K562 (cell line): ENCODE data around the gene MACF1. TPM values are rescaled to one million over a fixed set of nuclear protein-coding genes. Genes with fewer than 3 reads are reported as not detected.

Experiments
- C11orf30 ChIP-seq: fragments of 450-650 bp; IDR thresholded peaks from 2 replicates; pipeline ENCODE4 v1.6.1; 2016; ENCODE audit warnings: low read depth, mild to moderate bottlenecking
- CEBPG ChIP-seq, 3 experiments: fragments of 200-800 bp in 1 of 3; sonication (Bioruptor generic) in 1 of 3; sonication (generic) in 1 of 3; formaldehyde crosslinking in 1 of 3; IDR thresholded peaks in 2 of 3; conservative IDR thresholded peaks in 1 of 3; 2 replicates each; pipeline versions ENCODE4 v1.6.1 to v1.8.0; 2016 to 2022; ENCODE audit warnings: missing compliant biosample characterization in 2 of 3, missing genetic modification characterization in 2 of 3, mild to moderate bottlenecking in 1 of 3, missing genetic modification reagents in 1 of 3
- EZH2 ChIP-seq: IDR thresholded peaks from 2 replicates; pipeline ENCODE4 v1.6.1; 2012; ENCODE audit warnings: low read depth, mild to moderate bottlenecking, inconsistent platforms, low read length, borderline replicate concordance
- FOXK1 ChIP-seq: sonication (generic); formaldehyde crosslinking; IDR thresholded peaks from 2 replicates; pipeline ENCODE4 v1.8.0; 2022; ENCODE audit warnings: missing genetic modification reagents, mild to moderate bottlenecking, borderline replicate concordance
- HLTF ChIP-seq: fragments of 450-650 bp; IDR thresholded peaks from 2 replicates; pipeline ENCODE4 v1.6.1; 2016
- HNRNPLL ChIP-seq: fragments of 200-400 bp; formaldehyde crosslinking; IDR thresholded peaks from 2 replicates; pipeline ENCODE4 v1.6.1; 2017; ENCODE audit warnings: low read length, low read depth, mild to moderate bottlenecking; ENCODE audit not compliant: poor library complexity, severe bottlenecking
- KAT2B ChIP-seq: IDR thresholded peaks from one replicate; pipeline ENCODE4 v1.6.1; 2012; ENCODE audit warnings: low read depth, mild to moderate bottlenecking, control low read depth, inconsistent platforms, low read length, moderate library complexity
- MAFG ChIP-seq: fragments of 450-650 bp; conservative IDR thresholded peaks from 2 replicates; pipeline ENCODE4 v1.6.1; 2016; ENCODE audit warnings: missing genetic modification characterization, missing compliant biosample characterization
- MEIS2 ChIP-seq: fragments of 450-650 bp; IDR thresholded peaks from 2 replicates; pipeline ENCODE4 v1.6.1; 2014; ENCODE audit warnings: mild to moderate bottlenecking; ENCODE audit not compliant: partially characterized antibody
- MNT ChIP-seq, 2 experiments: fragments of 450-650 bp; conservative IDR thresholded peaks; 2 replicates each; pipeline ENCODE4 v1.6.1; 2017; ENCODE audit warnings: mild to moderate bottlenecking in 2 of 2, moderate library complexity in 2 of 2
- MTA1 ChIP-seq: fragments of 450-650 bp; IDR thresholded peaks from 2 replicates; pipeline ENCODE4 v1.6.1; 2017; ENCODE audit warnings: borderline replicate concordance
- MYC ChIP-seq, 2 experiments: fragments of 250-450 bp in 1 of 2; sonication (Bioruptor Pico) in 1 of 2; IDR thresholded peaks; 2 replicates each; pipeline versions ENCODE4 v1.5.1 to v1.6.1; 2012 to 2021; ENCODE audit warnings: low read depth in 2 of 2, borderline replicate concordance in 1 of 2, improper control_type of control experiment in 1 of 2, low read length in 1 of 2, mild to moderate bottlenecking in 1 of 2, moderate library complexity in 1 of 2
- NCOA6 ChIP-seq: fragments of 450-650 bp; IDR thresholded peaks from 2 replicates; pipeline ENCODE4 v1.6.1; 2017; ENCODE audit warnings: mild to moderate bottlenecking
- NKRF ChIP-seq: fragments of 450-650 bp; IDR thresholded peaks from 2 replicates; pipeline ENCODE4 v1.6.1; 2016; ENCODE audit warnings: borderline replicate concordance
- RFX7 ChIP-seq: fragments of 250-450 bp; sonication (Bioruptor Pico); IDR thresholded peaks from 2 replicates; pipeline ENCODE4 v1.5.1; 2021; ENCODE audit warnings: mild to moderate bottlenecking
- TAL1 ChIP-seq: fragments of 450-650 bp; IDR thresholded peaks from 2 replicates; pipeline ENCODE4 v1.6.1; 2016; ENCODE audit warnings: mild to moderate bottlenecking
- TCFL5 ChIP-seq: fragments of 250-450 bp; sonication (Bioruptor Pico); conservative IDR thresholded peaks from 2 replicates; pipeline ENCODE4 v1.6.1; 2021; ENCODE audit warnings: mild to moderate bottlenecking, moderate library complexity, matching md5 sums
- TEAD4 ChIP-seq, 2 experiments: sonication (generic) in 1 of 2; formaldehyde crosslinking in 1 of 2; IDR thresholded peaks; 2 replicates each; pipeline versions ENCODE4 v1.6.1 to v1.8.0; 2012 to 2022; ENCODE audit warnings: borderline replicate concordance in 1 of 2, inconsistent platforms in 1 of 2, low read length in 1 of 2, mild to moderate bottlenecking in 1 of 2, missing genetic modification reagents in 1 of 2
- THAP7 ChIP-seq: fragments of 250-450 bp; sonication (Bioruptor Pico); IDR thresholded peaks from 2 replicates; pipeline ENCODE4 v1.5.0; 2021
- TRIM24 ChIP-seq, 2 experiments: fragments of 450-650 bp; IDR thresholded peaks; 2 replicates each; pipeline ENCODE4 v1.6.1; 2016
- ZEB2 ChIP-seq: fragments of 450-650 bp; IDR thresholded peaks from 2 replicates; pipeline ENCODE4 v1.6.1; 2016
- polyA plus RNA-seq, 8 experiments: library from polyadenylated mRNA; depleted of rRNA in 4 of 8; stranded (reverse) in 5 of 8; unstranded in 3 of 8; fragments of >200 nt; fragmentation: Nextera tagmentation in 2 of 8; fragmentation: Illumina TruSeq in 1 of 8; extraction: Ambion mirVana in 2 of 8; extraction: Trizol in 1 of 8; gene quantifications; 2 replicates each; pipeline versions ENCODE4 v1.2.1 to v1.2.3, GENCODE V29; 2011 to 2014; ENCODE audit warnings: inconsistent platforms in 1 of 8, missing spikeins in 1 of 8
- total RNA-seq, 7 experiments: library from RNA; depleted of rRNA in 6 of 7; stranded (reverse); fragments of >200 nt in 6 of 7; fragmentation: Illumina TruSeq in 2 of 7; extraction: Trizol in 2 of 7; gene quantifications; 2 replicates each; pipeline versions ENCODE4 v1.2.1 to v1.2.3, GENCODE V29; 2011 to 2021; ENCODE audit warnings: low replicate concordance in 1 of 7
- TF ChIP-seq, protein P1 (sequence below): sonication (generic); IDR thresholded peaks from 2 replicates; pipeline ENCODE4 v1.6.1; 2016

The MACF1 gene
- total and polyA plus RNA-seq, 9 of the 15 experiments (the other 6 are each of a cell fraction or from before 2014, with no cell fraction given), result 13.2 to 232 (median 112) TPM

GRCh38 chr1:39195166-39196111, 9.1 kb upstream of the MACF1 start (continued):
- TF ChIP-seq MYC (IDR thresholded peaks at IDR 0.05; ENCODE audit: low read depth, low read length) (no peak), MYC (CRISPR knock-in tag; IDR thresholded peaks at IDR 0.05; ENCODE audit: borderline replicate concordance, low read depth) (no peak), TAL1 (peak; percentile 24), RFX7 (CRISPR knock-in tag) (no peak), HLTF (no peak), TEAD4 (IDR thresholded peaks at IDR 0.05; ENCODE audit: low read length) (peak; percentile 39; the same call in 1 of the 2 replicates), TEAD4 (CRISPR knock-in tag; IDR thresholded peaks at IDR 0.05; ENCODE audit: borderline replicate concordance) (no peak), THAP7 (CRISPR knock-in tag) (no peak), HNRNPLL (no peak), CEBPG (CRISPR knock-in tag; IDR thresholded peaks at IDR 0.05) (no peak), CEBPG (tag; conservative IDR thresholded peaks at IDR 0.05 in 1 of 2, IDR thresholded peaks at IDR 0.05 in 1 of 2) (0 out of 4 replicates have a peak, but pooled peaks of 1 of the 2 experiments have one; percentile 33), TCFL5 (CRISPR knock-in tag) (no peak), KAT2B (no peak), MEIS2 (peak; percentile 37), ZEB2 (0 out of 2 replicates have a peak, but pooled peaks have one; percentile 19), NCOA6 (no peak), MTA1 (peak; percentile 28; the same call in 1 of the 2 replicates), EZH2 (no peak), FOXK1 (CRISPR knock-in tag) (no peak), TRIM24 (IDR thresholded peaks at IDR 0.05) (no peak), C11orf30 (peak; percentile 62), MNT (conservative IDR thresholded peaks at IDR 0.05) (0 out of 4 replicates have a peak, but pooled peaks of 1 of the 2 experiments have one; percentile 7), NKRF (no peak), MAFG (tag) (0 out of 2 replicates have a peak, but pooled peaks have one; percentile 38)
- TF ChIP-seq, protein P1, sequence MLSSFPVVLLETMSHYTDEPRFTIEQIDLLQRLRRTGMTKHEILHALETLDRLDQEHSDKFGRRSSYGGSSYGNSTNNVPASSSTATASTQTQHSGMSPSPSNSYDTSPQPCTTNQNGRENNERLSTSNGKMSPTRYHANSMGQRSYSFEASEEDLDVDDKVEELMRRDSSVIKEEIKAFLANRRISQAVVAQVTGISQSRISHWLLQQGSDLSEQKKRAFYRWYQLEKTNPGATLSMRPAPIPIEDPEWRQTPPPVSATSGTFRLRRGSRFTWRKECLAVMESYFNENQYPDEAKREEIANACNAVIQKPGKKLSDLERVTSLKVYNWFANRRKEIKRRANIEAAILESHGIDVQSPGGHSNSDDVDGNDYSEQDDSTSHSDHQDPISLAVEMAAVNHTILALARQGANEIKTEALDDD, result peak; percentile 51
